ENCODE results near the gene SEMA6D. TPM values are rescaled to one million over a fixed set of nuclear protein-coding genes. Genes with fewer than 3 reads are reported as not detected.

SEMA6D gene
- total RNA-seq, 1 donor from 2014 or later, result not detected

DNA sequence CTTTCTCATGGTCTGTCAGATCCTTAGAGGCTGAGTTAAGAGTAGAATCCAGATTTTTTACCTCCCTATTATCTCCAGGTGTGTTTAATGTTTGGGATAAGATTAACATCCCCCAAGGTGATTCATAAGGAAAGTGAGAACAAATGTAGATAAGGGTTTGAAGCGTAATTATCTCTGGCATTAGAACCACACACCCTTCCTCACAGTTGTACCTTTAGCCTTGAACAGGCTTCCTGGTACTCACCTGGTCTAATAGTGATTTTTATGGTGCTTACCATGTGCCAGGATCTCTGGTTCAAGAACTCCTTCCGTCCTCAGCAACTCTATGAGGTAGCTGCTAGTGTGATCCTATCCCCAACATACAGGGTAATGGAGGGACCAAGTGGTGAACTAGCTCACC is 27.7 kb downstream of the SEMA6D start:
- Mint-ChIP-seq H3K9me3 (no peaks in the 10 kb centered on the region), H3K4me1 (no peaks in the 10 kb centered on the region), H3K36me3 (ENCODE audit: low read depth) (no peaks in the 10 kb centered on the region), H3K27me3 (no peaks in the 10 kb centered on the region), H3K27ac (no peak overlapping the region), H3K4me3 (no peak overlapping the region)
- no peak for TF ChIP-seq CTCF (IDR thresholded peaks at IDR 0.05)
- ChIA-PET POLR2A (no interaction called here), CTCF (no interaction called here)
- ATAC-seq (ENCODE audit: low read depth) (no peak), DNase-seq (no peak)
- intact Hi-C loops (cut with micrococcal nuclease), result no loop called here

DNA sequence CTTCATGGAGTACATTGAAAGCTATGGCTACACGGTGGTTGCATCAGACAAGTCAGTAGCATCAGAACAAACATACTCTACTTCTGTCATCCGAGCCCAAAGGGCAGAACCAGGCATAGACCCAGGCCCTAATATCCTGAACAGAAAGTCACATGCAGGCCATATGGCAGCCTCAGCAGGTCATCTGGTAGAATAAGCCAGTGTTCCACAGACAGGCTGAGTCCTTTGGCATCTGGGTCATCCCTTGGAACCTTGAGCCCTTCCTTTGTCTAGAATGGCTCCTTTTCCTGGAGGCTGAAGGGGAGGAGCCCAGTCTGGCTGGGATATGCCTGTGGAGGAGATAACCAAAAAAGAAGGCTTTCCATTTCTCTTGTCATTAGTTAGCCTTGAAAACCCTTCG is 29.2 kb downstream of the SEMA6D start:
- no peak overlapping the region for H3K4me3 Mint-ChIP-seq
- POLR2A ChIA-PET, result no interaction called here
- intact Hi-C loops (cut with micrococcal nuclease), result no loop called here
- no peaks in the 10 kb centered on the region for H3K9me3 Mint-ChIP-seq
- no peak overlapping the region for H3K27ac Mint-ChIP-seq
- H3K4me1 Mint-ChIP-seq, result no peaks in the 10 kb centered on the region
- ATAC-seq (ENCODE audit: low read depth) (no peak), DNase-seq (no peak)
- no peak for TF ChIP-seq CTCF (IDR thresholded peaks at IDR 0.05)
- H3K27me3 Mint-ChIP-seq, result no peaks in the 10 kb centered on the region
- CTCF ChIA-PET, result no interaction called here
- no peaks in the 10 kb centered on the region for H3K36me3 Mint-ChIP-seq (ENCODE audit: low read depth)

DNA sequence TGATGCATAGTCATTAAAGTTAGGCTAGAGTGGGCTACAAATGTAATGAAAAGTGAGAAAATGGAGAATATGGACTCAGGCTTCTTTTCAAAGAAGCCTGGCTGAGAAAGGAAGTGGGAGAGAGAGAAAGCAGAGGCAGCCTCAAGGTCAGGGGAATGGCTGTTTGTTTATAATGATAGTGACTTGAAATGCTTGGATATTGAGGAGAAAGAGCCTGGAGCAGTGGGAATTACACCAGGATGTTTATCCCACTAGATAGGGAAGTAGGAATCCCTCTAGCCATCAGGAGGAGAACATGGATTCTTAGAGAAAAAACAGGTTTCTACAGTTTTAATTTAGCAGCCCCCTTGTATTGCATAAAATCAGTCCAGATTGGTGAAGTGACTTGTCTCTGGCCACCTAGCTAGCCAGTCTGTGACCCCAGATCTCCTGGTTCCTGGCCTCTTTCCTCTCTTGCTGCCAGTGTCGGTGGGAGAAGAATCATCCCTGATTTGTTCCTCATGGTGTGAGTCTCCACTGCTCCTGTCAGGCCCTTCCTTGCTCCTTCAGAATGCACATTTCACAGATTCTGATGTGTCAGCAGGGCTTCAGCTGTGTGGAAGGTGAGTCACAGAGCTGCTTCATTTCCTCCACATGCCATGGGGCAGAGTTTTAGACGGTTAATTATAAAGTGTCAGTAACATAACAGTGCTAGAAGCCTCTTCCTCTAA is 32.9 kb downstream of the SEMA6D start:
- H3K4me1 Mint-ChIP-seq, result no peaks in the 10 kb centered on the region
- no peaks in the 10 kb centered on the region for H3K36me3 Mint-ChIP-seq (ENCODE audit: low read depth)
- no peak for TF ChIP-seq CTCF (IDR thresholded peaks at IDR 0.05)
- no peak overlapping the region for H3K27ac Mint-ChIP-seq
- peaks cover 12% of the 10 kb centered on the region for H3K9me3 Mint-ChIP-seq
- DNase-seq (no peak), ATAC-seq (ENCODE audit: low read depth) (no peak)
- H3K4me3 Mint-ChIP-seq, result no peak overlapping the region
- no peaks in the 10 kb centered on the region for H3K27me3 Mint-ChIP-seq
- CTCF ChIA-PET, result no interaction called here
- POLR2A ChIA-PET, result no interaction called here
- intact Hi-C loops (cut with micrococcal nuclease), result no loop called here

GRCh38 chr15:47750740-47751262 is 33.5 kb downstream of the SEMA6D start:
- no peak for DNase-seq
- no peak for ATAC-seq (ENCODE audit: low read depth)
- POLR2A ChIA-PET, result no interaction called here
- Mint-ChIP-seq H3K9me3 (peaks cover 15% of the 10 kb centered on the region), H3K27me3 (no peaks in the 10 kb centered on the region), H3K4me1 (no peaks in the 10 kb centered on the region), H3K36me3 (ENCODE audit: low read depth) (no peaks in the 10 kb centered on the region), H3K27ac (no peak overlapping the region), H3K4me3 (no peak overlapping the region)
- no peak for TF ChIP-seq CTCF (IDR thresholded peaks at IDR 0.05)
- intact Hi-C loops (cut with micrococcal nuclease), result no loop called here
- CTCF ChIA-PET, result no interaction called here

- no peaks in the 10 kb centered on the region for H3K4me1 Mint-ChIP-seq
- CTCF ChIA-PET, result no interaction called here
- POLR2A ChIA-PET, result no interaction called here
Measured at GRCh38 chr15:47753591-47753990, 36.3 kb downstream of the SEMA6D start.

More at GRCh38 chr15:47753591-47753990, 36.3 kb downstream of the SEMA6D start:
- intact Hi-C loops (cut with micrococcal nuclease), result no loop called here
- DNase-seq (no peak), ATAC-seq (ENCODE audit: low read depth) (no peak)
- Mint-ChIP-seq H3K9me3 (peaks cover 15% of the 10 kb centered on the region), H3K36me3 (ENCODE audit: low read depth) (no peaks in the 10 kb centered on the region), H3K27ac (no peak overlapping the region), H3K27me3 (no peaks in the 10 kb centered on the region), H3K4me3 (no peak overlapping the region)
- no peak for TF ChIP-seq CTCF (IDR thresholded peaks at IDR 0.05)
